Measurements from ENCODE around the gene LPIN2. TPM values are rescaled to one million over a fixed set of nuclear protein-coding genes. Genes with fewer than 3 reads are reported as not detected.

LPIN2 gene
- total RNA-seq, 1 experiment from 2014 or later = 10.7 TPM

DNA sequence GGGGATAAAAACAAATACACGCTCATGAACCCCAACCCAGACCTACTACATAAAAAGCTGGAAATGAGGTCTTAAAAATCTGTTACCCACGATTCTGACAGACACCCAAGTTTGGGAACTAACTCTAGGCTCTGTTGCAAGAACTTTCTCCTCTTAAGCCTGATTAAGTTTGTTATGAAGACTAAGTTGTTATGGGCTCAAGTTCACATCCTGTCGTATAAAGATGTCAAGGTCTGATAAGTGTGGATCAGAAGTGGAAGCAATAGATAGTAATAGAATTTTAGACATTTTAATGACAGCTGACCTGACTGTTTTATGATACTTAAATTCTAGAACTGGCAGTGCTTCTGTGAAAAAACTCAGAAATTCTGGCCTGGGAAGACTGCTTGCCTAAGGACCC lies 43.2 kb downstream of the LPIN2 start (continued):
- no peak for TF ChIP-seq CEBPB (IDR thresholded peaks at IDR 0.05; ENCODE audit: low read depth)
- TF ChIP-seq, protein P1, sequence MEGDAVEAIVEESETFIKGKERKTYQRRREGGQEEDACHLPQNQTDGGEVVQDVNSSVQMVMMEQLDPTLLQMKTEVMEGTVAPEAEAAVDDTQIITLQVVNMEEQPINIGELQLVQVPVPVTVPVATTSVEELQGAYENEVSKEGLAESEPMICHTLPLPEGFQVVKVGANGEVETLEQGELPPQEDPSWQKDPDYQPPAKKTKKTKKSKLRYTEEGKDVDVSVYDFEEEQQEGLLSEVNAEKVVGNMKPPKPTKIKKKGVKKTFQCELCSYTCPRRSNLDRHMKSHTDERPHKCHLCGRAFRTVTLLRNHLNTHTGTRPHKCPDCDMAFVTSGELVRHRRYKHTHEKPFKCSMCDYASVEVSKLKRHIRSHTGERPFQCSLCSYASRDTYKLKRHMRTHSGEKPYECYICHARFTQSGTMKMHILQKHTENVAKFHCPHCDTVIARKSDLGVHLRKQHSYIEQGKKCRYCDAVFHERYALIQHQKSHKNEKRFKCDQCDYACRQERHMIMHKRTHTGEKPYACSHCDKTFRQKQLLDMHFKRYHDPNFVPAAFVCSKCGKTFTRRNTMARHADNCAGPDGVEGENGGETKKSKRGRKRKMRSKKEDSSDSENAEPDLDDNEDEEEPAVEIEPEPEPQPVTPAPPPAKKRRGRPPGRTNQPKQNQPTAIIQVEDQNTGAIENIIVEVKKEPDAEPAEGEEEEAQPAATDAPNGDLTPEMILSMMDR (IDR thresholded peaks at IDR 0.05 in 2 of 3, conservative IDR thresholded peaks at IDR 0.05 in 1 of 3; ENCODE audit: borderline replicate concordance in 1 of 3, insufficient read depth in 1 of 3, low read depth in 2 of 3, low read length in 2 of 3) = no peak
- TF ChIP-seq EZH2phosphoT487 (IDR thresholded peaks at IDR 0.05; ENCODE audit: borderline replicate concordance) = no peak

DNA sequence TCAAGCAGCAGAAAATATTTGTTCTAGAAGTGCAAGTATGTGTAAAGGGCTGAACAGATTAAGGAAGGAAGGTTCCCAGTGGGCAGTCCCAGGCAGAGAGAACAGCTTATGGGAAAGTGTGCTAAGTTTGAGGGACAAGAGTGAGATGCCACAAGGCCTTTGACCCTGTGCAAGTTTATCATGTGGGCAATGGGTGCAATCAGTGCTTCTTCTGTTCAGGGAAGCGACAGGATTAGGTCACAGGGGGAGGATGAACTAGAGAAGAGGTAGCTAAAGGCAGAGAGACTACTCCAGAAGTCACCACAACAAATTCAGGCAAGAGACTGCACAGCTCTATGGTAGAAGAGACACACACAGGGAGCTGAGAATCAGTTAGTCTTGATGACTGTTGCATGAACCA lies 44.3 kb downstream of the LPIN2 start:
- peaks cover 10% of the 10 kb centered on the region for H3K79me2 ChIP-seq (ENCODE audit: insufficient read depth, low read length)
- CTCF ChIA-PET = interaction anchor here (1.0 kb wide), 1 partner anchor 17 kb away, joined by 4 read pairs; no protein-coding TSS in a partner anchor

More for the DNA sequence above, 44.3 kb downstream of the LPIN2 start:
- Histone ChIP-seq H3K4me2 (ENCODE audit: low read length) (no peak overlapping the region), H3K9ac (ENCODE audit: low read length) (no peak overlapping the region), H3K9me2 (ENCODE audit: insufficient read depth) (no peaks in the 10 kb centered on the region), H3K27me3 (ENCODE audit: insufficient read depth, low read length) (no peaks in the 10 kb centered on the region), H2AFZ (ENCODE audit: low read depth, low read length, poor library complexity, severe bottlenecking) (no peak overlapping the region), H3K36me3 (ENCODE audit: control insufficient read depth in 1 of 2, insufficient read depth in 2 of 2, low read length in 2 of 2) (no peaks in the 10 kb centered on the region), H3K4me3 (replicated peaks in 1 of 2; ENCODE audit: low read depth in 1 of 2, low read length in 2 of 2) (no peak overlapping the region), H3K27ac (ENCODE audit: low read depth, low read length) (no peak overlapping the region), H3K4me1 (ENCODE audit: control insufficient read depth in 1 of 2, insufficient read depth in 2 of 2, low read length in 2 of 2) (no peaks in the 10 kb centered on the region), H4K20me1 (ENCODE audit: insufficient read depth) (no peaks in the 10 kb centered on the region), H3K9me3 (ENCODE audit: control insufficient read depth in 1 of 2, insufficient read depth in 1 of 2, low read depth in 1 of 2, low read length in 2 of 2) (no peaks in the 10 kb centered on the region)
- TF ChIP-seq CEBPB (IDR thresholded peaks at IDR 0.05; ENCODE audit: low read depth) (no peak), FOSL1 (IDR thresholded peaks at IDR 0.05; ENCODE audit: low read depth) (no peak), CBX3 (IDR thresholded peaks at IDR 0.05; ENCODE audit: low read depth) (no peak), SP1 (IDR thresholded peaks at IDR 0.05; ENCODE audit: low read depth) (no peak), SIN3A (IDR thresholded peaks at IDR 0.05; ENCODE audit: low read depth) (no peak), ZFX (IDR thresholded peaks at IDR 0.05) (no peak), JUND (IDR thresholded peaks at IDR 0.05) (no peak), RAD21 (IDR thresholded peaks at IDR 0.05; ENCODE audit: low read depth) (no peak), EZH2 (IDR thresholded peaks at IDR 0.05) (no peak)
- TF ChIP-seq, protein P2, sequence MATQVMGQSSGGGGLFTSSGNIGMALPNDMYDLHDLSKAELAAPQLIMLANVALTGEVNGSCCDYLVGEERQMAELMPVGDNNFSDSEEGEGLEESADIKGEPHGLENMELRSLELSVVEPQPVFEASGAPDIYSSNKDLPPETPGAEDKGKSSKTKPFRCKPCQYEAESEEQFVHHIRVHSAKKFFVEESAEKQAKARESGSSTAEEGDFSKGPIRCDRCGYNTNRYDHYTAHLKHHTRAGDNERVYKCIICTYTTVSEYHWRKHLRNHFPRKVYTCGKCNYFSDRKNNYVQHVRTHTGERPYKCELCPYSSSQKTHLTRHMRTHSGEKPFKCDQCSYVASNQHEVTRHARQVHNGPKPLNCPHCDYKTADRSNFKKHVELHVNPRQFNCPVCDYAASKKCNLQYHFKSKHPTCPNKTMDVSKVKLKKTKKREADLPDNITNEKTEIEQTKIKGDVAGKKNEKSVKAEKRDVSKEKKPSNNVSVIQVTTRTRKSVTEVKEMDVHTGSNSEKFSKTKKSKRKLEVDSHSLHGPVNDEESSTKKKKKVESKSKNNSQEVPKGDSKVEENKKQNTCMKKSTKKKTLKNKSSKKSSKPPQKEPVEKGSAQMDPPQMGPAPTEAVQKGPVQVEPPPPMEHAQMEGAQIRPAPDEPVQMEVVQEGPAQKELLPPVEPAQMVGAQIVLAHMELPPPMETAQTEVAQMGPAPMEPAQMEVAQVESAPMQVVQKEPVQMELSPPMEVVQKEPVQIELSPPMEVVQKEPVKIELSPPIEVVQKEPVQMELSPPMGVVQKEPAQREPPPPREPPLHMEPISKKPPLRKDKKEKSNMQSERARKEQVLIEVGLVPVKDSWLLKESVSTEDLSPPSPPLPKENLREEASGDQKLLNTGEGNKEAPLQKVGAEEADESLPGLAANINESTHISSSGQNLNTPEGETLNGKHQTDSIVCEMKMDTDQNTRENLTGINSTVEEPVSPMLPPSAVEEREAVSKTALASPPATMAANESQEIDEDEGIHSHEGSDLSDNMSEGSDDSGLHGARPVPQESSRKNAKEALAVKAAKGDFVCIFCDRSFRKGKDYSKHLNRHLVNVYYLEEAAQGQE (IDR thresholded peaks at IDR 0.05; ENCODE audit: low read depth) = no peak
- TF ChIP-seq, protein P3, sequence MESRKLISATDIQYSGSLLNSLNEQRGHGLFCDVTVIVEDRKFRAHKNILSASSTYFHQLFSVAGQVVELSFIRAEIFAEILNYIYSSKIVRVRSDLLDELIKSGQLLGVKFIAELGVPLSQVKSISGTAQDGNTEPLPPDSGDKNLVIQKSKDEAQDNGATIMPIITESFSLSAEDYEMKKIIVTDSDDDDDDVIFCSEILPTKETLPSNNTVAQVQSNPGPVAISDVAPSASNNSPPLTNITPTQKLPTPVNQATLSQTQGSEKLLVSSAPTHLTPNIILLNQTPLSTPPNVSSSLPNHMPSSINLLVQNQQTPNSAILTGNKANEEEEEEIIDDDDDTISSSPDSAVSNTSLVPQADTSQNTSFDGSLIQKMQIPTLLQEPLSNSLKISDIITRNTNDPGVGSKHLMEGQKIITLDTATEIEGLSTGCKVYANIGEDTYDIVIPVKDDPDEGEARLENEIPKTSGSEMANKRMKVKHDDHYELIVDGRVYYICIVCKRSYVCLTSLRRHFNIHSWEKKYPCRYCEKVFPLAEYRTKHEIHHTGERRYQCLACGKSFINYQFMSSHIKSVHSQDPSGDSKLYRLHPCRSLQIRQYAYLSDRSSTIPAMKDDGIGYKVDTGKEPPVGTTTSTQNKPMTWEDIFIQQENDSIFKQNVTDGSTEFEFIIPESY (IDR thresholded peaks at IDR 0.05; ENCODE audit: extremely low read depth, insufficient replicate concordance, low read length) = no peak
- intact Hi-C loops (cut with micrococcal nuclease) = no loop called here
- ChIA-PET RAD21 (ENCODE audit: low non-redundant PET in 1 of 2, low total read pairs in 2 of 2, uncharacterized antibody in 2 of 2, unreplicated experiment in 2 of 2) (no interaction called here), POLR2A (no interaction called here)
- ATAC-seq (no peak), DNase-seq (ENCODE audit: low read depth, low spot score) (no peak)
- BruUV-seq (replicated peaks) = no TSS peak
